Fibroblast of lung (primary cell): ENCODE data around the gene POLD1.

Experiments used
- CTCF ChIP-seq, 2 donors: IDR thresholded peaks in 1 of 2; conservative IDR thresholded peaks in 1 of 2; 1 replicate in 1 of 2; 2 replicates in 1 of 2; pipeline ENCODE4 v1.5.1; 2011 to 2012; ENCODE audit warnings: low read length in 2 of 2, control low read depth in 1 of 2, inconsistent platforms in 1 of 2, low read depth in 1 of 2, mild to moderate bottlenecking in 1 of 2
- EZH2 ChIP-seq: IDR thresholded peaks from 2 replicates; pipeline ENCODE4 v1.5.1; 2012; ENCODE audit warnings: low read length, control low read depth, mild to moderate bottlenecking; ENCODE audit errors: missing control alignments

- TF ChIP-seq CTCF (conservative IDR thresholded peaks at IDR 0.05 in 1 of 2, IDR thresholded peaks at IDR 0.05 in 1 of 2; ENCODE audit: low read depth in 1 of 2, low read length in 2 of 2) = no peak
- no peak for TF ChIP-seq EZH2
These were observed 49.3 kb downstream of the POLD1 start for GRCh38 chr19:50433201-50434180.
